Parathyroid adenoma (tissue), 2 donors: Measurements from ENCODE around the gene DTNB.

Experiments
- H2AFZ ChIP-seq: fragments of 300-600 bp; sonication (generic); one replicate; pipeline ENCODE4 v1.7.0; 2017; ENCODE audit warnings: antibody characterized with exemption, mild to moderate bottlenecking
- H3K27ac ChIP-seq: fragments of 300-600 bp; sonication (generic); one replicate; pipeline ENCODE4 v1.7.0; 2017
- H3K27me3 ChIP-seq: fragments of 300-600 bp; sonication (generic); one replicate; pipeline ENCODE4 v1.7.0; 2017; ENCODE audit warnings: low read length; ENCODE audit not compliant: control insufficient read depth, insufficient read depth
- H3K36me3 ChIP-seq: fragments of 300-600 bp; sonication (generic); one replicate; pipeline ENCODE4 v1.7.0; 2017; ENCODE audit warnings: low read length; ENCODE audit not compliant: control insufficient read depth, insufficient read depth
- H3K4me1 ChIP-seq: fragments of 300-600 bp; sonication (generic); one replicate; pipeline ENCODE4 v1.7.0; 2017; ENCODE audit warnings: control low read depth
- H3K4me2 ChIP-seq: fragments of 300-600 bp; sonication (generic); one replicate; pipeline ENCODE4 v1.7.0; 2017; ENCODE audit warnings: low read length
- H3K4me3 ChIP-seq: fragments of 300-600 bp; sonication (generic); one replicate; pipeline ENCODE4 v1.7.0; 2017; ENCODE audit warnings: low read depth, low read length
- H3K79me2 ChIP-seq: fragments of 300-600 bp; sonication (generic); one replicate; pipeline ENCODE4 v1.7.0; 2017; ENCODE audit warnings: control low read depth
- H3K9ac ChIP-seq: fragments of 300-600 bp; sonication (generic); one replicate; pipeline ENCODE4 v1.7.0; 2017; ENCODE audit warnings: mild to moderate bottlenecking
- H3K9me3 ChIP-seq: fragments of 300-600 bp; sonication (generic); one replicate; pipeline ENCODE4 v1.7.0; 2017; ENCODE audit warnings: low read length; ENCODE audit not compliant: control insufficient read depth
- TF ChIP-seq, protein P1 (sequence below): fragments of 300-600 bp; sonication (generic); IDR thresholded peaks from one replicate; pipeline ENCODE4 v1.7.0; 2017; ENCODE audit warnings: antibody characterized with exemption, mild to moderate bottlenecking
- donor health status: primary hyperparathyroidism.

DTNB gene

GRCh38 chr2:25692737-25693445, 19.5 kb upstream of the DTNB start:
- no peak overlapping the region for H3K9ac ChIP-seq
- peaks cover 3% of the 10 kb centered on the region for H3K4me1 ChIP-seq
- no peaks in the 10 kb centered on the region for H3K27me3 ChIP-seq
- H3K27ac ChIP-seq, result no peak overlapping the region
- H3K79me2 ChIP-seq, result no peaks in the 10 kb centered on the region
- no peaks in the 10 kb centered on the region for H3K9me3 ChIP-seq
- TF ChIP-seq, protein P1, sequence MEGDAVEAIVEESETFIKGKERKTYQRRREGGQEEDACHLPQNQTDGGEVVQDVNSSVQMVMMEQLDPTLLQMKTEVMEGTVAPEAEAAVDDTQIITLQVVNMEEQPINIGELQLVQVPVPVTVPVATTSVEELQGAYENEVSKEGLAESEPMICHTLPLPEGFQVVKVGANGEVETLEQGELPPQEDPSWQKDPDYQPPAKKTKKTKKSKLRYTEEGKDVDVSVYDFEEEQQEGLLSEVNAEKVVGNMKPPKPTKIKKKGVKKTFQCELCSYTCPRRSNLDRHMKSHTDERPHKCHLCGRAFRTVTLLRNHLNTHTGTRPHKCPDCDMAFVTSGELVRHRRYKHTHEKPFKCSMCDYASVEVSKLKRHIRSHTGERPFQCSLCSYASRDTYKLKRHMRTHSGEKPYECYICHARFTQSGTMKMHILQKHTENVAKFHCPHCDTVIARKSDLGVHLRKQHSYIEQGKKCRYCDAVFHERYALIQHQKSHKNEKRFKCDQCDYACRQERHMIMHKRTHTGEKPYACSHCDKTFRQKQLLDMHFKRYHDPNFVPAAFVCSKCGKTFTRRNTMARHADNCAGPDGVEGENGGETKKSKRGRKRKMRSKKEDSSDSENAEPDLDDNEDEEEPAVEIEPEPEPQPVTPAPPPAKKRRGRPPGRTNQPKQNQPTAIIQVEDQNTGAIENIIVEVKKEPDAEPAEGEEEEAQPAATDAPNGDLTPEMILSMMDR, result no peak
- no peak overlapping the region for H3K4me3 ChIP-seq
- no peaks in the 10 kb centered on the region for H3K36me3 ChIP-seq
- no peak overlapping the region for H2AFZ ChIP-seq
- no peak overlapping the region for H3K4me2 ChIP-seq

GRCh38 chr2:25692143-25692542, 18.8 kb upstream of the DTNB start:
- Histone ChIP-seq H3K9ac (no peak overlapping the region), H3K27ac (no peak overlapping the region), H3K4me2 (no peak overlapping the region), H3K4me3 (no peak overlapping the region), H3K79me2 (no peaks in the 10 kb centered on the region), H3K27me3 (no peaks in the 10 kb centered on the region), H3K36me3 (no peaks in the 10 kb centered on the region), H3K9me3 (no peaks in the 10 kb centered on the region), H3K4me1 (no peaks in the 10 kb centered on the region), H2AFZ (no peak overlapping the region)
- TF ChIP-seq, protein P1, result no peak

- Histone ChIP-seq H3K4me3 (no peak overlapping the region), H3K9me3 (no peaks in the 10 kb centered on the region), H3K4me1 (no peaks in the 10 kb centered on the region), H3K27ac (no peak overlapping the region), H3K36me3 (no peaks in the 10 kb centered on the region), H3K9ac (no peak overlapping the region), H2AFZ (no peak overlapping the region), H3K79me2 (no peaks in the 10 kb centered on the region), H3K4me2 (no peak overlapping the region), H3K27me3 (no peaks in the 10 kb centered on the region)
- TF ChIP-seq, protein P1, result no peak
Observed at GRCh38 chr2:25690058-25690457, 16.7 kb upstream of the DTNB start.

GRCh38 chr2:25688236-25688635, 14.9 kb upstream of the DTNB start:
- no peaks in the 10 kb centered on the region for H3K4me1 ChIP-seq
- H3K27ac ChIP-seq, result no peak overlapping the region
- H3K27me3 ChIP-seq, result no peaks in the 10 kb centered on the region
- H3K79me2 ChIP-seq, result no peaks in the 10 kb centered on the region
- TF ChIP-seq, protein P1, result no peak
- H3K4me3 ChIP-seq, result no peak overlapping the region
- no peaks in the 10 kb centered on the region for H3K9me3 ChIP-seq
- no peaks in the 10 kb centered on the region for H3K36me3 ChIP-seq
- no peak overlapping the region for H3K4me2 ChIP-seq
- no peak overlapping the region for H2AFZ ChIP-seq
- no peak overlapping the region for H3K9ac ChIP-seq

- H2AFZ ChIP-seq, result no peak overlapping the region
- no peaks in the 10 kb centered on the region for H3K9me3 ChIP-seq
- H3K36me3 ChIP-seq, result no peaks in the 10 kb centered on the region
- TF ChIP-seq, protein P1, result no peak
- no peak overlapping the region for H3K9ac ChIP-seq
- no peak overlapping the region for H3K27ac ChIP-seq
- no peaks in the 10 kb centered on the region for H3K4me1 ChIP-seq
- no peaks in the 10 kb centered on the region for H3K79me2 ChIP-seq
- H3K4me3 ChIP-seq, result no peak overlapping the region
- no peak overlapping the region for H3K4me2 ChIP-seq
- no peaks in the 10 kb centered on the region for H3K27me3 ChIP-seq
Observed at GRCh38 chr2:25685741-25686140, 12.4 kb upstream of the DTNB start.
